GM10266 (cell line): ENCODE measurements around the gene TOR1AIP1.

Experiments
- DNase-seq: peaks from one replicate; pipeline ENCODE4 v3.0.0; 2012; ENCODE audit errors: extremely low spot score
- CTCF ChIP-seq: IDR thresholded peaks from 2 replicates; pipeline ENCODE4 v1.5.1; 2012; ENCODE audit warnings: mild to moderate bottlenecking, low read depth; ENCODE audit not compliant: control insufficient read depth, insufficient read depth; ENCODE audit errors: missing control alignments

Gene TOR1AIP1

GRCh38 chr1:179921472-179921871, 39.4 kb downstream of the TOR1AIP1 start:
- TF ChIP-seq CTCF: no peak
- DNase-seq: no peak

DNA sequence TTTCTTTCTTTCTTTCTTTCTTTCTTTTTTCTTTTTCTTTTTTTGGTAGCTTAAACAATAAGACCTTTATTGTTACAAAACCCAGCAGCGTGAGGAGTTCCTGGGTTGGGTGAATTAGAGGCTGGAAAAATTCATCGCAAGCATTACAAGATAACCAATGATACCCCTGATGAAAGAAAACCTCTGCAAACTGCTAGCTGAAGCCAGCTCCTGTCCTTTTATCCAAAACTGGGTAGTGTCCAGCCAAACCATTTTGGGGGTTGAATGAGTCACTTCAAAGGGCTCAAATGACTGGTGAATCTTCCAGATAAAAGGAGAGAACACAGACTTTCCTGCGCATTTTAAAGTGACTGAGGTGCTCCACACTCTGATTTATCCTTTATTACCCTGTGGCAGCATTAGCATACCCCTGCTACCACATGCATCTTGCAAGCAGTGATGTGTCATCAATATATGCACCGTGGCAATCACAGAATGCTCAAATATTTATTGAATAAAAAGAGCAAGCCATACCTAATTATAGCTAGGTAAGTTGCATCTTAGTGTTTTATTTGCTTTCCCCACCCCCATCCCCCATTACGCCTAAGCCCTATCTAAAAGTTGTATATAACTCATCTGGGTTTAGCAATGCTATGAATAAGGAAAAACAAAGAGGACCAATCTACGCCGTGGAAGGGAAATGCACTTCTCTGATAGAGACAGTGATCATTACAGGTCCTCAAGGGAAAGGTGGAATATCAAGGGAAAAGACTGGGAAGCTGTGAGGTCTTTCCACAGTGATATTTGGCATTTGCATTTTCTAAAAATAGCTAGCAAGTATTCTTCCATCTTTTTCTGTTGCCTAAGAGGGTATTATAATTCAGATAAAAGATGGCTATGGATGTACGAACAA, 40.1 kb downstream of the TOR1AIP1 start:
- no peak for TF ChIP-seq CTCF
- DNase-seq: no peak

GRCh38 chr1:179923029-179923428, 40.9 kb downstream of the TOR1AIP1 start:
- no peak for DNase-seq
- no peak for TF ChIP-seq CTCF

DNA sequence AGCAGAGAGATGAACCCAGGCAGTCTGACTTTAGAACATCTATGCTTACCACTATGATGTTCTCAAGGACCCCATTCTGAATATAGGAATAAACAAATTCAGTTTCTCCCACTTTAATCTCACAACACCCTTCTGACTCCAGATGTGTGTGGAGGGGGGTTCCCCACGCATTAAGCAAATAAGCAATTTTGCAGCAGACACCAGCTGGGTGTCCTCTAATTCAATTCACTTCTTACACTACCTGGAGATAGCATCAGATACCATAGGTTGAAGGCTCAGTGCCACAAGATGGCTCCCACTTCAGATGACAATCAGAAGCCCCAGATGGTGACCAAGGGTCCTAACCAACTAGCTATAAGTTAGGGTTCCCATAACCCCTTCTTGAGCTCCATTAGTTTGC, 42.2 kb downstream of the TOR1AIP1 start:
- TF ChIP-seq CTCF: no peak
- DNase-seq: no peak

DNA sequence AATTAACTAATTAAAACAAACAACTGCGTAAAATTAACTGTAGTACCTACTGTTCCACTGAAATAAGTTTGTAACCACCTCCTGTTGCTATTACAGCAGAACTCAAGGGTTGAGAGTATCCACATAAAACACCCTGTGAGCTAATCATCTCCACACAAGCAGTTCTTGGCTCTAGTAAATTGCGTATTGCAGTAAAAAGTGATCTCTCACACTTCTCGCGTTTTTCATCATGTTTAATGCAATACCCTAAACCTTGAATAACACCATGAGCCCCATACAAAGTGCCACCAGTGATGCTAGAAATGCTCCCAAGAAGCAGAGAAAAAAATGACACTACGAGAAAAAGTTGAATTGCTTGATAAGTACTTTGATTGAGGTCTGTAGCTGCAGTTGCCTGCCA, 43.2 kb downstream of the TOR1AIP1 start:
- DNase-seq: no peak

GRCh38 chr1:179925922-179926849, 44.1 kb downstream of the TOR1AIP1 start:
- DNase-seq: no peak
- no peak for TF ChIP-seq CTCF

More for the DNA sequence above, 43.2 kb downstream of the TOR1AIP1 start:
- TF ChIP-seq CTCF: no peak

- no peak for TF ChIP-seq CTCF
- no peak for DNase-seq
Measured at GRCh38 chr1:179926850-179927205, 44.7 kb downstream of the TOR1AIP1 start.
